ENCODE data around the gene DNLZ. TPM values are rescaled to one million over a fixed set of nuclear protein-coding genes. Genes with fewer than 3 reads are reported as not detected.

The DNLZ gene
- total and polyA plus RNA-seq, 2 donors (not counting 3 experiments of a cell fraction or from before 2014, with no cell fraction given): 26.9 to 38.4 TPM

- no TSS peak for BruUV-seq (replicated peaks)
- peaks cover 0 to 10% of the 10 kb centered on the region in 2 experiments for H3K36me3 ChIP-seq (ENCODE audit: control insufficient read depth in 2 of 2, extremely low read depth in 1 of 2, insufficient read depth in 2 of 2, low read length in 2 of 2)
- no peak overlapping the region for H3K9ac ChIP-seq (replicated peaks; ENCODE audit: extremely low read depth, insufficient read depth, low read length)
- ChIA-PET POLR2A (interaction anchor here (1.1 kb wide), 1 partner anchor 15 kb away, joined by 3 read pairs; no protein-coding TSS in a partner anchor), CTCF (no interaction called here)
- H3K4me1 ChIP-seq (ENCODE audit: control insufficient read depth, extremely low read depth, insufficient read depth, low read length): peaks cover 20% of the 10 kb centered on the region
- no peak overlapping the region for H2AFZ ChIP-seq (ENCODE audit: low read depth, low read length)
- no peaks in the 10 kb centered on the region for H4K20me1 ChIP-seq (replicated peaks; ENCODE audit: control insufficient read depth, extremely low read depth, insufficient read depth, low read length)
- no peak overlapping the region for H3K4me3 ChIP-seq (replicated peaks in 1 of 3; ENCODE audit: insufficient read depth in 1 of 3, low read depth in 1 of 3, low read length in 3 of 3)
- H3K9me1 ChIP-seq (replicated peaks; ENCODE audit: control insufficient read depth, extremely low read depth, insufficient read depth, low read length): no peaks in the 10 kb centered on the region
- peaks cover 40% of the 10 kb centered on the region for H3K79me2 ChIP-seq (ENCODE audit: control insufficient read depth, insufficient read depth, low read length)
- dilution Hi-C loops (cut with MboI; ENCODE audit: extremely low pct_ligation_motif_present, low sequenced_read_pairs) (no loop called here), intact Hi-C loops (cut with micrococcal nuclease) (no loop called here)
- TF ChIP-seq MAX (IDR thresholded peaks at IDR 0.05; ENCODE audit: insufficient read depth, insufficient read length) (no peak), POLR2A (IDR thresholded peaks at IDR 0.05; ENCODE audit: low read depth, low read length) (no peak), MYC (IDR thresholded peaks at IDR 0.05; ENCODE audit: low read depth, low read length) (no peak), FOS (IDR thresholded peaks at IDR 0.05; ENCODE audit: borderline replicate concordance, insufficient read depth, low read length) (no peak), EZH2 (IDR thresholded peaks at IDR 0.05; ENCODE audit: borderline replicate concordance, low read depth, low read length, severe bottlenecking) (no peak), GATA2 (IDR thresholded peaks at IDR 0.05; ENCODE audit: insufficient read depth, insufficient read length, low read depth, low read length) (no peak), CTCF (IDR thresholded peaks at IDR 0.05; ENCODE audit: extremely low read depth in 1 of 2, insufficient read depth in 1 of 2, low read depth in 1 of 2, low read length in 2 of 2) (no peak), JUN (IDR thresholded peaks at IDR 0.05; ENCODE audit: borderline replicate concordance, insufficient read depth, insufficient read length, low read depth) (no peak), POLR2AphosphoS5 (IDR thresholded peaks at IDR 0.05; ENCODE audit: insufficient read depth, low read depth, low read length) (no peak)
- H3K27me3 ChIP-seq (ENCODE audit: control insufficient read depth in 2 of 2, insufficient read depth in 2 of 2, low read length in 2 of 2): no peaks in the 10 kb centered on the region
- no peak overlapping the region for H3K4me2 ChIP-seq (ENCODE audit: insufficient read depth, low read length)
- H3K9me3 ChIP-seq (replicated peaks; ENCODE audit: control insufficient read depth, insufficient read depth, low read length): no peaks in the 10 kb centered on the region
- H3K27ac ChIP-seq (ENCODE audit: insufficient read depth, low read depth, low read length): no peak overlapping the region
- FAIRE-seq: no peak
- no peak for DNase-seq (ENCODE audit: low read depth, low spot score)
These were observed 33.0 kb downstream of the DNLZ start for GRCh38 chr9:136330406-136330990.

All from endothelial cell of umbilical vein (primary cell).